ENCODE results near the gene DHX40. TPM values are rescaled to one million over a fixed set of nuclear protein-coding genes. Genes with fewer than 3 reads are reported as not detected.

The DHX40 gene, protein sequence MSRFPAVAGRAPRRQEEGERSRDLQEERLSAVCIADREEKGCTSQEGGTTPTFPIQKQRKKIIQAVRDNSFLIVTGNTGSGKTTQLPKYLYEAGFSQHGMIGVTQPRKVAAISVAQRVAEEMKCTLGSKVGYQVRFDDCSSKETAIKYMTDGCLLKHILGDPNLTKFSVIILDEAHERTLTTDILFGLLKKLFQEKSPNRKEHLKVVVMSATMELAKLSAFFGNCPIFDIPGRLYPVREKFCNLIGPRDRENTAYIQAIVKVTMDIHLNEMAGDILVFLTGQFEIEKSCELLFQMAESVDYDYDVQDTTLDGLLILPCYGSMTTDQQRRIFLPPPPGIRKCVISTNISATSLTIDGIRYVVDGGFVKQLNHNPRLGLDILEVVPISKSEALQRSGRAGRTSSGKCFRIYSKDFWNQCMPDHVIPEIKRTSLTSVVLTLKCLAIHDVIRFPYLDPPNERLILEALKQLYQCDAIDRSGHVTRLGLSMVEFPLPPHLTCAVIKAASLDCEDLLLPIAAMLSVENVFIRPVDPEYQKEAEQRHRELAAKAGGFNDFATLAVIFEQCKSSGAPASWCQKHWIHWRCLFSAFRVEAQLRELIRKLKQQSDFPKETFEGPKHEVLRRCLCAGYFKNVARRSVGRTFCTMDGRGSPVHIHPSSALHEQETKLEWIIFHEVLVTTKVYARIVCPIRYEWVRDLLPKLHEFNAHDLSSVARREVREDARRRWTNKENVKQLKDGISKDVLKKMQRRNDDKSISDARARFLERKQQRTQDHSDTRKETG
- total RNA-seq, result 43.4 and 48.0 TPM in 2 replicates

GRCh38 chr17:59565171-59565958, at the start of gene DHX40:
Gene DHX40 (plus strand): TSS chr17:59565610. CDS start chr17:59565672, 62 bp downstream.

DNA sequence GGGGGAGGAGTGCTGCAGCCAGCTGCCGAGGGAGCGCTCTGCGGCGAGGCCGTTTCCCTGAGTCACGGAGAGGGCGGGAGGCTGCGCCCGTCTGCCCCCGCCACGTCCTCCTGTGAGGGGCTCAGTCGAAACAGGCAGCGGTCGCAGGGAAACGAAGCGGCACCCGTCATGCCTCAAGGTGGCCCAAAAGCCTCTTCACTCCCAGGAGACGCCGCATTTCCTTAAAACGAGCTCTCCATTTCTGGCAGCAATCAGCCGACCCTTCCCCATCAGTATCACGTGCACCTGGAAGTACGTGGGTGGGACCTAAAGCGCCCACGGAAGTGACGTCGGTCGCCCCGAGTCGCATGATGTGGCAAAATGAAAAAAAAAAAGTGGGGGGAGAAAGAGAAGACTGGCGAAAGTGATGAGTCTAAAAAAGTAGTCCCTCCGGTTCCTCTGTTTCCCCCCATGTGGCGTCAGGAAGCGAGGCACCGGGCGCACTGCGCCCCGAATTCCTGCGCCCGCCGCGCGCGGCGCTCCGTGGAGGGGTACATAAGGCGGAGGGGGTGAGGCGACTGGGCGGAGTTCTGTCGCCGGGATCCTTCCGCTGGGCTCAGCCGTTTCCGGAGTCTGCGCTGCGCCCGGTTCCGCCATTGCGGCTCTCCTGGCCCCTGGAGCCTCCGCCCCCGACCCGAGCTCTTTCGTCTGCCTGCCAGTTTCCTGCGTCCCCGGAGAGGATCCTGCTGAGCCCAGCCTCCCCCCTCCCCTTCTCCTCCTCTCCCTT, 54.1 kb downstream of the DHX40 start, which contains the start of gene CLTC:
Gene CLTC (plus strand): TSS at position 598 of the 766 bp plus-strand sequence. CDS start 237 bp downstream, outside the sequence.

Other genes starting within 250 kb of the DHX40 start
- 46.0 and 127 TPM in 2 replicates for gene YPEL2, start 234.0 kb upstream of the DHX40 start, total RNA-seq
- gene CLTC, start 54.3 kb downstream of the DHX40 start, total RNA-seq, result 262 and 686 TPM in 2 replicates
- gene PTRH2, start 141.8 kb downstream of the DHX40 start, total RNA-seq, result 19.6 and 29.6 TPM in 2 replicates
- 87.3 and 287 TPM in 2 replicates for gene VMP1, start 142.0 kb downstream of the DHX40 start, total RNA-seq